Prostate gland (tissue), 2 donors: Measurements from ENCODE around the gene MFSD6. TPM values are rescaled to one million over a fixed set of nuclear protein-coding genes. Genes with fewer than 3 reads are reported as not detected.

Source experiments
- DNase-seq: peaks from one replicate; pipeline ENCODE4 v3.0.0-alpha.2; 2019; ENCODE audit warnings: low spot score
- H3K27ac ChIP-seq, 2 donors: fragments of 200-600 bp; sonication (generic); 2 replicates each; pipeline ENCODE4 v1.5.1; 2017 to 2019
- H3K27me3 ChIP-seq: fragments of 200-600 bp; sonication (generic); replicated peaks from 2 replicates; pipeline ENCODE4 v1.5.1; 2019; ENCODE audit not compliant: insufficient read depth
- H3K36me3 ChIP-seq, 2 donors: fragments of 200-600 bp; sonication (generic); 1 replicate in 1 of 2; 2 replicates in 1 of 2; pipeline versions ENCODE4 v1.5.1 to v1.8.1; 2017 to 2019
- H3K4me1 ChIP-seq: fragments of 200-600 bp; sonication (generic); replicated peaks from 2 replicates; pipeline ENCODE4 v1.5.1; 2019
- H3K4me3 ChIP-seq, 2 donors: fragments of 200-600 bp; sonication (generic); 2 replicates each; pipeline ENCODE4 v1.5.1; 2017 to 2019
- H3K9me3 ChIP-seq: fragments of 200-600 bp; sonication (generic); 2 replicates; pipeline ENCODE4 v1.5.1; 2017
- CTCF ChIP-seq, 4 experiments: fragments of 200-600 bp in 2 of 4; fragments of 450-650 bp in 2 of 4; sonication (generic) in 2 of 4; IDR thresholded peaks; 1 replicate in 3 of 4; 2 replicates in 1 of 4; pipeline ENCODE4 v1.5.1; 2016 to 2019; ENCODE audit warnings: antibody characterized with exemption in 4 of 4, mild to moderate bottlenecking in 2 of 4, moderate library complexity in 2 of 4
- POLR2A ChIP-seq: fragments of 450-650 bp; IDR thresholded peaks from one replicate; pipeline ENCODE4 v1.6.1; 2016; ENCODE audit warnings: antibody characterized with exemption, mild to moderate bottlenecking
- POLR2AphosphoS5 ChIP-seq: sonication (generic); formaldehyde crosslinking; IDR thresholded peaks from one replicate; pipeline ENCODE4 v1.6.1; 2017; ENCODE audit warnings: antibody characterized with exemption
- WGBS: methylation state at CpG from one replicate; pipeline ENCODE4 v1.1.5; 2018; 5-methylcytosine and 5-hydroxymethylcytosine counted together
- intact Hi-C: fragments of 100-400 bp; cut with DNase I; formaldehyde crosslinking; loops from one replicate; pipeline ENCODE4 v1.14.2; 2022
- total RNA-seq, 2 donors: library from RNA; depleted of rRNA; stranded (reverse); fragments of >200 nt; gene quantifications; one replicate each; pipeline ENCODE4 v1.1.0, GENCODE V29; 2016

Gene MFSD6
- total RNA-seq, 2 donors from 2014 or later: 89.1 to 114 TPM

- intact Hi-C loops: no loop called here
- no peak for DNase-seq
Measured at GRCh38 chr2:190454795-190455194, 46.6 kb downstream of the MFSD6 start.

GRCh38 chr2:190455358-190456095 is 47.4 kb downstream of the MFSD6 start:
- H3K9me3 ChIP-seq: no peaks in the 10 kb centered on the region
- intact Hi-C loops: no loop called here
- no peaks in the 10 kb centered on the region for H3K4me1 ChIP-seq
- no peak overlapping the region for H3K27ac ChIP-seq
- WGBS: 90% methylated on average over 7 of the region's 7 CpGs
- no peak overlapping the region for H3K4me3 ChIP-seq
- H3K27me3 ChIP-seq: no peaks in the 10 kb centered on the region
- no peak for DNase-seq
- no peaks in the 10 kb centered on the region for H3K36me3 ChIP-seq
- no peak for TF ChIP-seq POLR2AphosphoS5
- no peak for TF ChIP-seq POLR2A
- TF ChIP-seq CTCF (IDR thresholded peaks at IDR 0.05): no peak

More at GRCh38 chr2:190454795-190455194, 46.6 kb downstream of the MFSD6 start:
- no peaks in the 10 kb centered on the region for H3K36me3 ChIP-seq
- H3K4me3 ChIP-seq: no peak overlapping the region
- WGBS: 100% methylated on average over 2 of the region's 2 CpGs
- H3K27me3 ChIP-seq: no peaks in the 10 kb centered on the region
- no peak for TF ChIP-seq CTCF (IDR thresholded peaks at IDR 0.05)
- H3K9me3 ChIP-seq: no peaks in the 10 kb centered on the region
- H3K27ac ChIP-seq: no peak overlapping the region
- H3K4me1 ChIP-seq: no peaks in the 10 kb centered on the region

- Histone ChIP-seq H3K4me3 (no peak overlapping the region), H3K36me3 (no peaks in the 10 kb centered on the region), H3K27ac (no peak overlapping the region), H3K9me3 (no peaks in the 10 kb centered on the region), H3K4me1 (no peaks in the 10 kb centered on the region), H3K27me3 (no peaks in the 10 kb centered on the region)
- TF ChIP-seq POLR2A: no peak
- TF ChIP-seq CTCF (IDR thresholded peaks at IDR 0.05): no peak
- TF ChIP-seq POLR2AphosphoS5: no peak
- WGBS: 72% methylated on average over 7 of the region's 7 CpGs
- intact Hi-C loops: no loop called here
- DNase-seq: no peak
Measured at GRCh38 chr2:190456833-190457232, 48.7 kb downstream of the MFSD6 start.

- Histone ChIP-seq H3K9me3 (no peaks in the 10 kb centered on the region), H3K27ac (no peak overlapping the region), H3K4me1 (no peaks in the 10 kb centered on the region), H3K4me3 (no peak overlapping the region), H3K27me3 (no peaks in the 10 kb centered on the region), H3K36me3 (no peaks in the 10 kb centered on the region)
- intact Hi-C loops: no loop called here
- no peak for DNase-seq
- no peak for TF ChIP-seq POLR2A
- TF ChIP-seq CTCF (IDR thresholded peaks at IDR 0.05): no peak
- TF ChIP-seq POLR2AphosphoS5: no peak
- 98% methylated on average over 2 of the region's 2 CpGs for WGBS
Measured at GRCh38 chr2:190457256-190457655, 49.1 kb downstream of the MFSD6 start.
